T-helper 17 cell (primary cell): ENCODE measurements around the gene DEPDC1B. TPM values are rescaled to one million over a fixed set of nuclear protein-coding genes. Genes with fewer than 3 reads are reported as not detected.
A peak's percentile ranks its signal among the peaks of the same experiment; 100 is the strongest.
"Not testable (repeated sequence)": the region's sequence is repeated elsewhere in the genome, so short reads cannot be mapped to it uniquely, and the experiment has no call there.

Experiments used
- ATAC-seq: fragments of 150-1000 bp; cut with Tn5 transposase; 2 replicates; pipeline ENCODE4 v1.10.0; 2021; ENCODE audit warnings: mild to moderate bottlenecking, moderate library complexity
- DNase-seq, 3 donors: peaks; one replicate each; pipeline versions ENCODE4 v3.0.0 to v3.0.0-alpha.2; 2020 to 2021
- H3K9me3 ChIP-seq: one replicate; pipeline ENCODE4 v1.7.0; 2013; ENCODE audit warnings: low read length, mild to moderate bottlenecking; ENCODE audit not compliant: control insufficient read depth, poor library complexity, severe bottlenecking
- H3K27ac Mint-ChIP-seq: one replicate; pipeline ENCODE4 v1.8.0; 2022; ENCODE audit warnings: mild to moderate bottlenecking, moderate library complexity, mixed read lengths
- H3K27me3 Mint-ChIP-seq: one replicate; pipeline ENCODE4 v1.8.0; 2022; ENCODE audit warnings: mixed read lengths
- H3K36me3 Mint-ChIP-seq: one replicate; pipeline ENCODE4 v1.8.0; 2022; ENCODE audit warnings: low read depth, mixed read lengths
- H3K4me1 Mint-ChIP-seq: one replicate; pipeline ENCODE4 v1.8.0; 2022; ENCODE audit warnings: mild to moderate bottlenecking, mixed read lengths
- H3K4me3 Mint-ChIP-seq: one replicate; pipeline ENCODE4 v1.8.0; 2022; ENCODE audit warnings: mild to moderate bottlenecking, moderate library complexity, mixed read lengths
- total RNA-seq, 4 donors: library from RNA in 2 of 4; stranded (reverse) in 2 of 4; gene quantifications; one replicate each; pipeline ENCODE4 v1.2.3 and lab custom pipeline; 2022 to 2026

Gene DEPDC1B
- total RNA-seq, 2 donors from 2014 or later = 0.77 to 1.4 TPM

DNA sequence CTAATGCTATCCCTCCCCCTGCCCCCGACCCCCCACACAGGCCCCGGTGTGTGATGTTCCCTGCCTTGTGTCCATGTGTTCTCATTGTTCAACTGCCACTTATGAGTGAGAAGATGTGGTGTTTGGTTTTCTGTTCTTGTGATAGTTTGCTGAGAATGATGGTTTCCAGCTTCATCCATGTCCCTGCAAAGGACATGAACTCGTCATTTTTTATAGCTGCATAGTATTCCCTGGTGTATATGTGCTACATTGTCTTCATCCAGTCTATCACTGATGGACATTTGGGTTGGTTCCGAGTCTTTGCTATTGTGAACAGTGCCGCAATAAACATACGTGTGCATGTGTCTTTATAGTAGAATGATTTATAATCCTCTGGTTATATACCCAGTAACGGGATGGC, 75.1 kb downstream of the DEPDC1B start:
- H3K4me1 Mint-ChIP-seq, H3K9me3 ChIP-seq, ATAC-seq, DNase-seq, H3K27me3 Mint-ChIP-seq, H3K27ac Mint-ChIP-seq, H3K36me3 Mint-ChIP-seq, H3K4me3 Mint-ChIP-seq: not testable (repeated sequence)

DNA sequence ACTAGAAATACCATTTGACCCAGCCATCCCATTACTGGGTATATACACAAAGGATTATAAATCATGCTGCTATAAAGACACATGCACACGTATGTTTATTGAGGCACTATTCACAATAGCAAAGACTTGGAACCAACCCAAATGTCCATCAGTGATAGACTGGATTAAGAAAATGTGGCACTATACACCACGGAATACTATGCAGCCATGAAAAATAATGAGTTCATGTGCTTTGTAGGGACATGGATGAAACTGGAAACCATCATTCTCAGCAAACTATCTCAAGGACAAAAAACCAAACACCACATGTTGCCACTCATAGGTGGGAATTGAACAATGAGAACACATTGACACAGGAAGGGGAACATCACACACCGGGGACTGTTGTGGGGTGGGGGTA, 79.2 kb downstream of the DEPDC1B start:
- not testable (repeated sequence) for ATAC-seq, H3K27me3 Mint-ChIP-seq, H3K4me3 Mint-ChIP-seq, H3K9me3 ChIP-seq, DNase-seq, H3K36me3 Mint-ChIP-seq, H3K27ac Mint-ChIP-seq, H3K4me1 Mint-ChIP-seq

DNA sequence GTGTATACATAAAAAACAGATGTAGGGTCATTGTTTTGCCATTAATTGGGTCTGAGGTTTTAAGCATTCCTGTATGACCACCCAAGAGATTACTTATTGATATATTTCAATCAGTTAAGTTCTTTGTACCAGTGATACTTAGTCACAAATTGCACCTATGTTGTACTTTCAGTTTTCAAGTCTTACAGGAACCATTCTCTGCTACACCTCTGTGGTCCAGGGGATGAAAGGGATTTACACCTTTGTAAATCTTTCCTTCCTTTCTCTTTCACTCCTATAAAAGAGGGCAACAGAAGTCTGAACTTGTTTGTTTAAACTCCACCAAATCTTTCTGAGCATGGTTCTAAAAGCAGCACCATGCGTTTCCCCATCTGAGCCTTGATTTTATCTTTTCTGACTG, 86.1 kb downstream of the DEPDC1B start:
- no peak for ATAC-seq
- no peak overlapping the region for H3K27ac Mint-ChIP-seq

DNA sequence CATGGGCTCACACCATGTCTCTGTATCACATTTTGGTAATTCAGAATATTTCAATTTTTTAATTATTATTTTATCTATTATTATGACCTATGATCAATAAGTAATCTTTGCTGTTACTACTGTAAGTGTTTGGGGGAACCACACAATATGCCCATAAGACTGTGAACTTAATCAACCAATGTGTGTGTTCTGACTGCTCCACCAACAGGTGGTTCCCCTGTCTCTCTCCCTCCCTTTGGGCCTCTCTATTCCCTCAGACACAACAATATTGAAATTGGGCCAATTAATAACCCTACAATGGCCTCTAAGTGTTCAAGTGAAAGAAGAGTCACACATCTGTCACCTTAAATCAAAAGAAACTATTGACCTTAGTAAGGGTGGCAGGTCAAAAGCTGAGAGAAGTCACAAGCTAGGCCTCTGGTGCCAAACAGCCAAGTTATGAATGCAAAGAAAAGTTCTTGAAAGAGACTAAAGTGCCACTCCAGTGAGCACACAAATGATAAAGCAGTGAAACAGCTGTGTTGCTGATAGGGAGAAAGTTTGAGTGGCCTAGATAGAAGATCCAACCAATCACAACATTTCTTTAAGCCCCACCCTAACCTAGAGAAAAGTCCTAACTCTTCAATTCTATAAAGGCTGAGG, 88.7 kb downstream of the DEPDC1B start:
- no peak overlapping the region for H3K27ac Mint-ChIP-seq
- ATAC-seq (no peak), DNase-seq (no peak)
- H3K4me1 Mint-ChIP-seq = peaks cover 8% of the 10 kb centered on the region
- no peaks in the 10 kb centered on the region for H3K9me3 ChIP-seq
- H3K27me3 Mint-ChIP-seq = no peaks in the 10 kb centered on the region
- H3K36me3 Mint-ChIP-seq = peaks cover 3% of the 10 kb centered on the region
- no peak overlapping the region for H3K4me3 Mint-ChIP-seq

More for the DNA sequence above, 86.1 kb downstream of the DEPDC1B start:
- no peaks in the 10 kb centered on the region for H3K9me3 ChIP-seq
- no peak overlapping the region for H3K4me3 Mint-ChIP-seq
- H3K27me3 Mint-ChIP-seq = no peaks in the 10 kb centered on the region
- peaks cover 3% of the 10 kb centered on the region for H3K36me3 Mint-ChIP-seq
- H3K4me1 Mint-ChIP-seq = peaks cover 8% of the 10 kb centered on the region
- no peak for DNase-seq

DNA sequence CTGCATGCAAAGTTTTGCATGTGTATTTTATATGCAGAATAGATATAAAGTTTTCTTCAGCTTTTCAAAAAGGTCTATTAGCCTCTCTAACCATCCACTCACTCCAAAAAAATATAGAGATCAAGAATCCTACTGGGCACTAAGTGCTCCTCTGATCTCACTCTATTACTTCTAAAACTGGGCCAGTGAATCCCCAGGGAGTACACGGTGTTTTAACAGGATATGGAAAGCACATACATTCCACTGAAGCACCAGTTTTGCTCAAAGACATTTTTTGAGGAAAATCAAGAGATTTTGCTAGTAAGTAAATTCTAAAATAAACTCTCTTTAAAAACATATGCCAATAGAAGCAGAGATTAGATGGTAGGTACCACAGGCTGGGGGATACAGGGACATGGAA, 95.2 kb downstream of the DEPDC1B start:
- Mint-ChIP-seq H3K27ac (no peak overlapping the region), H3K36me3 (no peaks in the 10 kb centered on the region), H3K4me1 (peaks cover 6% of the 10 kb centered on the region), H3K27me3 (no peaks in the 10 kb centered on the region), H3K4me3 (no peak overlapping the region)
- ATAC-seq (no peak), DNase-seq (no peak)
- no peaks in the 10 kb centered on the region for H3K9me3 ChIP-seq

DNA sequence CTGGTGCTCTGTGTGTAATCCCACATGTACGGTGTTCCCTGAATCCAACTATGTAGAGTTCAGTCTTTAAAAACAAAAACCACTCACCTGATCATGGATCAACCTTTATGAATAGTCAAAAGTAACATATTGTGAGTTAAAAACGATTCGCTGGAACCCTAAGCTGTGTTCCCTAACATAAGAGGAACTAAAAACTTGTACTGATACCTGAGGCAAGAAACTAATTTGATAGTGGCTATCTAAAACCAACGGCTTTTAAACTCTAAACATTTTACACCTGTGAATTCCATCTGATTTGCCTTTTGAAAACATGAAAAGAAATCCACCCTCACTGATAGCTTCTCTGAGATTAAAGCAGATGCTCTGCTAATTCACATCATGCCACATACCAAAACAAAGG, 101.5 kb downstream of the DEPDC1B start:
- ATAC-seq = no peak
- no peak overlapping the region for H3K27ac Mint-ChIP-seq
- H3K4me1 Mint-ChIP-seq = peaks cover 8% of the 10 kb centered on the region
- no peaks in the 10 kb centered on the region for H3K9me3 ChIP-seq
- no peaks in the 10 kb centered on the region for H3K36me3 Mint-ChIP-seq
- DNase-seq = no peak
- no peaks in the 10 kb centered on the region for H3K27me3 Mint-ChIP-seq
- no peak overlapping the region for H3K4me3 Mint-ChIP-seq

DNA sequence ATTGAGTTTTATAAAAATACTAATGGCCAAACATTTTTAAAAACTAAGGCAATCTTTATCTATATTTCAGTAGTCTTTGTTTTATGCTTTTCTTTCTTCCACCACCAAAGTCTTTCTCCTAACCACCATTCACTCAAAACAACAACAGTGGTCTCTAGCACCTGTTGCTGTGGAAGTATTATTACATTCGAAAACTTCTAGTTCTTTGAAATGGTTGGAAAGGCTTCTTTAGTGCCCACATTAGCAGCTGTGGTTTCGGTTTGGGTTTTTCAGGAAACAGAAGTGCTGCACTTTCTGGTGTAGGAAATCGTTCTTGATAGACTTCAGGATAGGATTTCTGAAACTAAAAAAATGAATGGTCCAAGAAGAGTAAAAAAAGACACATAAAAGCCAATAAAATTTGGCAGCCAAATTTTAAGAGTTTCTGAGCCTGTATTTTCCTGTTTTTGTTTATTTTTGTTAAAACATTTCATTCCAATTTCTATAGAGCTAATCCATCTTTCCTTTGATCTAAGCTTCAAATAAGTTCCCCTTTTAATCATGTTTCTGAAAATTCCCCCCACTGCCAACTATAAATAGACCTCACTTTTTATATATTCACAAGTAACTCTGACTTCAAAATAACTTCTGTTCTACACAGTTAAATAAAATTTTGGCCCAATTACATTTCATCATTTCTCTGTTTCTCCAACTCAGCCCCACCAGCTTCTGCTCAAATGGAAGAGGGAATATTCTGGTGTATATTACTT, 102.2 kb downstream of the DEPDC1B start:
- Mint-ChIP-seq H3K4me3 (peak overlapping the region; percentile 19), H3K27ac (no peak overlapping the region), H3K27me3 (no peaks in the 10 kb centered on the region), H3K36me3 (no peaks in the 10 kb centered on the region), H3K4me1 (peaks cover 8% of the 10 kb centered on the region)
- H3K9me3 ChIP-seq = no peaks in the 10 kb centered on the region
- ATAC-seq (peak; percentile 28), DNase-seq (no peak)

DNA sequence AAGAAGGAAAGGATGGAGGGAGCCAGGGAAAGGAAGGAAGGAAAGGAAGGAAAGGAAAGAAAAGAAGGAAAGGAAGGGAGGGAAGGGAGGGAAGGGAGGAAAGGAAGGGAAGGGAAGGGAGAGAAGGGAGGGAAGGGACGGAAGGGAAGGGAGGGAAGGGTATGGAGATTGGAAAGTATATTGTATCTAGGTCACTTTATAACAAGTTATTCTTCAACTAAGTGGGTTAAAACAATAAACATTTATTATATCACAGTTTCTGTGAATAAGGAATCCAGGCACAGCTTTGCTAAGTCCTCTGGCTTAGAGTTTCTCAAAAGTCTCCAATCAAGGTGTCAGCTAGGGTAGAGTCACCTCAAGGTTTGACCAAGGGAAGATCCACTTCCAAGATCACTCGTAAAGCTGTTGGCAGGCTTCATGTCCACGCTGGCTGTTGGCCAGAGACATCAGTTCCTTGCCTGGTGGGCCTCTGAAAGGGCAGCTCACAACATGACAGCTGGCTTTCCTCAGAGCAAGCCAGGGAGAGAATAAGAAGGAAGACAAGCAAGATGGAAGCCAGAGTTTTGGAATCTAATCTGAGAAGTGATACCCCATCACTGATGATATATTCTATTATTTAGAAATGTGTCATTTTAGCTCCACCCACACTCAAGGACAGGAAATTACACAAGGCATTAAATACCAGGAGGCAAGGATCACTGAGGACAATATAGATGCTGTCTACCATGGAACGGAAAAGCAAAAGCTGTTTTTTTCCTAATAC, 105.1 kb downstream of the DEPDC1B start:
- no peak overlapping the region for H3K27ac Mint-ChIP-seq
- H3K4me1 Mint-ChIP-seq = peaks cover 6% of the 10 kb centered on the region
- no peaks in the 10 kb centered on the region for H3K36me3 Mint-ChIP-seq
- H3K27me3 Mint-ChIP-seq = no peaks in the 10 kb centered on the region
- ATAC-seq (no peak), DNase-seq (no peak)
- H3K4me3 Mint-ChIP-seq = no peak overlapping the region
- no peaks in the 10 kb centered on the region for H3K9me3 ChIP-seq

DNA sequence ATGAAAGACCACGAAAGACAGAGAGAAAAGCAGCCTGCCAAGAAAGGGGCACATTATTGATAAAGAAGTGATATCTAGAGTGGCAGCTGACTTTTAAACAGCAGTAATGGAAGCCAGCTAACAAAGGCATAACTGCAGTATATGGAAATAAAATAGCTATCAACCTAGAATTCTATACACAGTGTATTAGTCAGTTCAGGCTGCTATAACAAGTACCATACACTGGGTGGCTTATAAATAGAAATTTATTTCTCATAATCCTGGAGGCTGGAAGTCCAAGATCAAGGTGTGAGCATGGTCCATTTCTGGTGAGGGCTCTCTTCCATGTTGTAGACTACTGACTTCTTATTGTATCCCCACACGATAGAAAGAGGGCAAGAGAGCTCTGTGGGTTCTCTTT, 109.8 kb downstream of the DEPDC1B start:
- H3K27ac Mint-ChIP-seq = no peak overlapping the region
- ATAC-seq (no peak), DNase-seq (no peak)
- peaks cover 2% of the 10 kb centered on the region for H3K36me3 Mint-ChIP-seq
- no peak overlapping the region for H3K4me3 Mint-ChIP-seq
- no peaks in the 10 kb centered on the region for H3K9me3 ChIP-seq
- H3K4me1 Mint-ChIP-seq = no peaks in the 10 kb centered on the region
- no peaks in the 10 kb centered on the region for H3K27me3 Mint-ChIP-seq

DNA sequence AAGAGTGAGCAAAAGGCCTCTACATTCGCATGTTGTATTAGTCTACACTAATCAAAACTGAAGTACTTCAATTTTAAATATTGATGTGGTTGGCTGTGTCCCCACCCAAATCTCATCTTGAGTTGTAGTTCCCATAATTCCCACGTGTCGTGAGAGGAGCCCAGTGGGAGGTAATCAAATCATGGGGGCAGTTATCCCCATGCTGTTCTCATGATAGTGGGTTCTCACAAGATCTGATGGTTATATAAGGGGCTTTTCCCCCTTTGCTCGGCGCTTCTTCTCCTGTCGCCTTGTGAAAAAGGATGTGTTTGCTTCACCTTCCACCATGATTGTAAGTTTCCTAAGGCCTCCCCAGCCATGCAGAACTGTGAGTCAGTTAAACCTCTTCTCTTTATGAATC, 112.7 kb downstream of the DEPDC1B start:
- not testable (repeated sequence) for H3K4me3 Mint-ChIP-seq, DNase-seq, H3K27me3 Mint-ChIP-seq, H3K4me1 Mint-ChIP-seq, H3K9me3 ChIP-seq, ATAC-seq, H3K36me3 Mint-ChIP-seq, H3K27ac Mint-ChIP-seq

DNA sequence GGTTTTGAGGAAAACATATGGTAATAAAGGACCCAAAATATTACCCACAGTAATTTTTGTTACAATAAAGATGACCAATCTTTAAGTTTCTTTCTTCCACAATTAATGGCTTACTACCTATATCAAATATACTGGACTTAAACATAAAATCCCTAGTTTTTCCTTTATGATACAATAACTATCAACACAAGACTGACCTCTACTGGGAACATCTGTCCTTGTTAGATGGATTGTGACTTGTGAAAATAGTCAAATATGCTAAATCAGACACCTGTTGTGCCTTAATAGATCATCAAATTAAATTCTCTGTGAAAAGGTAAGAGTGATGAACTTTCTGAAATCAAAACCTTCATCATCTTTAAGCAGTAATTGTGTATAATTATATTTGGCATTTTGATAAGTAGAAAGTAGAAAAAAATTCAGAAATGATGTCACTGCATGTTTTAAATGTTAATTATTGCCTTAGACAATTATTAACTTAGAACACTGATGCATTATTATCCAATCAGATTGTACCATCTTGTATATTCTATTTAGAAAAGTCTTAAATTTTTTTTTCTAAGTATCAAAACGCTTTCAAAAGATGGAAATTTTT, 113.6 kb downstream of the DEPDC1B start:
- H3K27ac Mint-ChIP-seq = no peak overlapping the region
- no peaks in the 10 kb centered on the region for H3K4me1 Mint-ChIP-seq
- no peaks in the 10 kb centered on the region for H3K9me3 ChIP-seq
- no peak for DNase-seq
- no peak overlapping the region for H3K4me3 Mint-ChIP-seq
- peaks cover 7% of the 10 kb centered on the region for H3K27me3 Mint-ChIP-seq
- H3K36me3 Mint-ChIP-seq = peaks cover 2% of the 10 kb centered on the region
- ATAC-seq = no peak

DNA sequence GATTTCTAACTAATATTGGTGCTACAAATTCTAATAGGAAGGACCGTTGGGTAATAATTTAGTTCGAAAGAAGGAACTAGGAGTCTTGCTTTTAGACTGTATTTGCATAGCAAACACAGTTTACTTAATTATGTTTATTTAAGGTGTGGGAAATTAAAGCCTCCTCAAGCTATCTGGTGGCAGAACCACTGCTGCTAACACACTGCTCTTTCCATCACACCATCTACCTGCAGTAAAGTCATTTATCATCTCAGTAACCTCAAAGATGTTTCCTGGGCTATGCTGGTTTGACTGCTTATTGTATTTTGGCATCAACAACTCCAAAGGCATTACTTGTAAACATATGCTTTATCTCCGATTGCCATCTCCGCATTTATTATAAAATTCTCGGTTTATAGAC, 114.3 kb downstream of the DEPDC1B start:
- H3K36me3 Mint-ChIP-seq = peaks cover 2% of the 10 kb centered on the region
- H3K4me3 Mint-ChIP-seq = no peak overlapping the region
- H3K27me3 Mint-ChIP-seq = peaks cover 7% of the 10 kb centered on the region
- ATAC-seq (no peak), DNase-seq (no peak)
- no peak overlapping the region for H3K27ac Mint-ChIP-seq
- H3K9me3 ChIP-seq = no peaks in the 10 kb centered on the region
- H3K4me1 Mint-ChIP-seq = no peaks in the 10 kb centered on the region

DNA sequence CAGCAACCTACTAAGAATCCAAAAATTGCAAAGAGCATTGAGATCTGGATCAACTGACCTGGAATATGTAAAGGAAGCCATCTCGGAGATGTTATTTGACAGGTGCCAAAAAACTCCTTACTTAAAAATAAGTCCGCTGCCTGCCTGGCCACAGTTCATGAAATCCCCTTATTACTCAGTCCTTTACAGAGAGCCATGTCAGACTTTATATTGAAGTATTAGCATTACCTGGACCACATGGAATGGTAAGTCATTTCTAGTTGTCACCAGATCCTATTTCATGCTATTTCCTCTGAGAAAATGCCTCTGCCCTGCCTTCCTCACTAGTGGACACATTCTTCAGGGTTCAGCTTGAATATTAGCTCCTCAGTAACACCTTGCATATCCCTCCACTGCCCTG, 115.7 kb downstream of the DEPDC1B start:
- no peaks in the 10 kb centered on the region for H3K36me3 Mint-ChIP-seq
- ATAC-seq = no peak
- H3K4me1 Mint-ChIP-seq = no peaks in the 10 kb centered on the region
- peaks cover 7% of the 10 kb centered on the region for H3K27me3 Mint-ChIP-seq
- no peak for DNase-seq
- H3K27ac Mint-ChIP-seq = no peak overlapping the region
- no peak overlapping the region for H3K4me3 Mint-ChIP-seq
- H3K9me3 ChIP-seq = no peaks in the 10 kb centered on the region
